ENCODE measurements around the gene RHEB. TPM values are rescaled to one million over a fixed set of nuclear protein-coding genes. Genes with fewer than 3 reads are reported as not detected.
A peak's percentile ranks its signal among the peaks of the same experiment; 100 is the strongest.

RHEB gene
- total RNA-seq, 1 donor from 2014 or later = 88.5 TPM

- DNase-seq (ENCODE audit: low spot score in 2 of 2, unreplicated experiment in 2 of 2) = no peak
- H3K4me1 Mint-ChIP-seq = no peaks in the 10 kb centered on the region
These were observed 38.9 kb upstream of the RHEB start for GRCh38 chr7:151558575-151558974.

GRCh38 chr7:151556592-151556991 lies 36.9 kb upstream of the RHEB start:
- Mint-ChIP-seq H3K4me3 (no peak overlapping the region), H3K27ac (no peak overlapping the region), H3K36me3 (peaks cover 8% of the 10 kb centered on the region), H3K9me3 (no peaks in the 10 kb centered on the region), H3K4me1 (peaks cover 6% of the 10 kb centered on the region), H3K27me3 (ENCODE audit: low read depth) (peaks cover 6% of the 10 kb centered on the region)
- no peak for TF ChIP-seq CTCF (IDR thresholded peaks at IDR 0.05; ENCODE audit: unreplicated experiment)
- no peak for DNase-seq (ENCODE audit: low spot score in 2 of 2, unreplicated experiment in 2 of 2)

More at GRCh38 chr7:151558575-151558974, 38.9 kb upstream of the RHEB start:
- Mint-ChIP-seq H3K27ac (peak overlapping the region; percentile 59), H3K9me3 (no peaks in the 10 kb centered on the region), H3K36me3 (peaks cover 16% of the 10 kb centered on the region), H3K27me3 (ENCODE audit: low read depth) (no peaks in the 10 kb centered on the region), H3K4me3 (no peak overlapping the region)
- TF ChIP-seq CTCF (IDR thresholded peaks at IDR 0.05; ENCODE audit: unreplicated experiment) = no peak

DNA sequence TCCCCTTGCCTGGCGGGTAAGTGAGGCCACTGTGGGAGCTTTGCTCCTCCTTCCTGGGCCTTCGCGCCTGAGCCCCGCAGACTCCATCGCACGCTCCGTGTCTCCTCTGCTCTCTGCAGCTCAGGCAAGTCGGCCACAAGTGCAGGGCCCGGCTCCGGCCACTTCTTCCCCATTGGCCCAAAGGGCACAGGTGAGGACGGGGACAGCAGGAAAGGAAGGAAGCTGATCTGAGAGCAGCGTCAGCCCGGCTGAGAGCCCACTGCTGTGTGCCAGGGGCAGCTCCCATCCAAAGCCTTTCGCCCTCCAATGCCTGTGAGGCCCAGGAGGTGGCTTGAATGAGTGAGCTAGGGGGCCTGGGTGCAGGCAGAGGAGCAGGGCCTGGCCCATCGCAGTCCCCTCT lies 33.7 kb upstream of the RHEB start:
- peaks cover 2% of the 10 kb centered on the region for H3K36me3 Mint-ChIP-seq
- no peak for DNase-seq (ENCODE audit: low spot score in 2 of 2, unreplicated experiment in 2 of 2)
- peaks cover 6% of the 10 kb centered on the region for H3K27me3 Mint-ChIP-seq (ENCODE audit: low read depth)
- H3K27ac Mint-ChIP-seq = no peak overlapping the region
- H3K9me3 Mint-ChIP-seq = no peaks in the 10 kb centered on the region
- H3K4me1 Mint-ChIP-seq = peaks cover 12% of the 10 kb centered on the region
- H3K4me3 Mint-ChIP-seq = no peak overlapping the region
- TF ChIP-seq CTCF (IDR thresholded peaks at IDR 0.05; ENCODE audit: unreplicated experiment) = no peak

- TF ChIP-seq CTCF (IDR thresholded peaks at IDR 0.05; ENCODE audit: unreplicated experiment) = no peak
- no peaks in the 10 kb centered on the region for H3K9me3 Mint-ChIP-seq
- H3K4me3 Mint-ChIP-seq = no peak overlapping the region
- H3K36me3 Mint-ChIP-seq = no peaks in the 10 kb centered on the region
- H3K27me3 Mint-ChIP-seq (ENCODE audit: low read depth) = peaks cover 6% of the 10 kb centered on the region
- H3K4me1 Mint-ChIP-seq = peaks cover 12% of the 10 kb centered on the region
- H3K27ac Mint-ChIP-seq = no peak overlapping the region
- DNase-seq (ENCODE audit: low spot score in 2 of 2, unreplicated experiment in 2 of 2) = no peak
These were observed 32.8 kb upstream of the RHEB start for GRCh38 chr7:151552352-151553028.

DNA sequence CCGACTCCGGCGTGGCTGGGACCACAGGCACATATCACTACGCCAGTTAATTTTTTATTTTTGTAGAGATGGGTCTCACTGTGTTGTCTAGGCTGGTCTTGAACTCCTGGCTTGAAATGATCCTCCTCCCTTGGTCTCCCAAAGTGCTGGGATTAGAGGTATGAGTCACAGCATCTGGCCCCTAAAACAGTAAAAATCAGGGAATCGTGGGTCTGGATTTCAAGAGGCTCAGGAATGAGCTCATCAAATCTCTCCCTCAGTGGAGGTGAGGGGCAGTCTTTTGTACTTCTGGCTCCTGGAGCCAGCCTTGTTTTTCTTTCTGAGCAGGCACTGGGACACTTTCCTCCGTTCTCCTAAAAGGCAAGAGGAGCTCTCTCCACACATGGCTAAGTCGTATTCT lies 32.1 kb upstream of the RHEB start:
- Mint-ChIP-seq H3K9me3 (no peaks in the 10 kb centered on the region), H3K36me3 (no peaks in the 10 kb centered on the region), H3K27me3 (ENCODE audit: low read depth) (peaks cover 6% of the 10 kb centered on the region), H3K27ac (peak overlapping the region; percentile 19), H3K4me3 (no peak overlapping the region), H3K4me1 (peaks cover 16% of the 10 kb centered on the region)
- no peak for TF ChIP-seq CTCF (IDR thresholded peaks at IDR 0.05; ENCODE audit: unreplicated experiment)
- no peak for DNase-seq (ENCODE audit: low spot score in 2 of 2, unreplicated experiment in 2 of 2)

Data from mesothelial cell of epicardium (in vitro differentiated cells).